Measurements from ENCODE around the gene NDUFS4. TPM values are rescaled to one million over a fixed set of nuclear protein-coding genes. Genes with fewer than 3 reads are reported as not detected.

NDUFS4 gene
- total and polyA plus RNA-seq, 2 of the 4 experiments (the other 2 are of a cell fraction) = 34.2 to 70.1 TPM

DNA sequence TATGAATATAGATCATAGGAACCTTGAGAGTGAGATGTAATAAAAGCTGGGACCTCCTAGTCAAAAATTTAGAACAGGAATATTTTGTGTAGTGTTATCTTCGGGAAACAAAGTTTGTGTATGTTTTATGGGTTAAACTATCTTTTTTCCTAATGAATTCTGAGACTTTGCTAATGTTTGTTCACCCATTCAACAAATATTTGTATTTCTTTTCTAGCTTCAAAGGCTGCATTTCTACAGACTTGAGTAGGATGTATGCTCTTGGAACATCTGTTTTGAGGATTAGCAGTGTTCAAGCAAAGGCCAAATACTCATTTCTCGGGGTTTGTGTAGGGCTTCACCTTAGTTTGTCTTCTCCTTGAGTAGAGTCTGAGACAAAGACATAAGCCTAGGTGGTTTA lies 16.2 kb downstream of the NDUFS4 start:
- no peak for DNase-seq
- peaks cover 3% of the 10 kb centered on the region for H3K4me1 ChIP-seq (ENCODE audit: control insufficient read depth, insufficient read depth, low read length)
- H3K9me1 ChIP-seq (ENCODE audit: insufficient read depth, low read length) = no peaks in the 10 kb centered on the region; the same call in 1 of the 2 replicates
- 50% methylated on average over 1 of the region's 2 CpGs; no CpG with 5 or more reads in 1 of the 2 experiments for WGBS, 2 experiments (ENCODE audit: extremely low coverage in 2 of 2, insufficient read length in 1 of 2)
- no TSS peak for BruUV-seq (replicated peaks)
- no peak overlapping the region for H2AK5ac ChIP-seq (ENCODE audit: low read depth, low read length)
- no peaks in the 10 kb centered on the region for H3K9me3 ChIP-seq (ENCODE audit: control insufficient read depth, insufficient read depth, low read length)
- dilution Hi-C loops (cut with HindIII; ENCODE audit: low sequenced_read_pairs, unreplicated experiment) = no loop called here
- H3K23ac ChIP-seq (ENCODE audit: low read depth, low read length) = no peak overlapping the region
- H4K8ac ChIP-seq (ENCODE audit: low read depth in 2 of 2, low read length in 2 of 2) = no peak overlapping the region
- no peak overlapping the region for H4K5ac ChIP-seq (ENCODE audit: low read depth, low read length)
- H4K91ac ChIP-seq (ENCODE audit: insufficient read depth, low read depth, low read length) = no peak overlapping the region
- H2AK9ac ChIP-seq (replicated peaks; ENCODE audit: low read depth, low read length, poor library complexity) = no peak overlapping the region
- no peak overlapping the region for H2AFZ ChIP-seq (replicated peaks; ENCODE audit: low read length, poor library complexity)
- H2BK15ac ChIP-seq (ENCODE audit: low read depth, low read length) = no peak overlapping the region
- no peaks in the 10 kb centered on the region; the same call in 1 of the 2 replicates for H3K36me3 ChIP-seq (ENCODE audit: control insufficient read depth, insufficient read depth, low read length)
- H3K4me2 ChIP-seq (ENCODE audit: low read depth, low read length) = no peak overlapping the region
- no peak overlapping the region for H3K9ac ChIP-seq (ENCODE audit: low read depth, low read length)
- H3K14ac ChIP-seq (replicated peaks; ENCODE audit: low read depth, low read length) = no peak overlapping the region
- no peak overlapping the region for H2BK120ac ChIP-seq (ENCODE audit: low read depth, low read length)
- H3K18ac ChIP-seq (ENCODE audit: low read depth, low read length) = no peak overlapping the region
- TF ChIP-seq BHLHE40 (IDR thresholded peaks at IDR 0.05; ENCODE audit: low read depth, low read length) = no peak
- TF ChIP-seq MAZ (IDR thresholded peaks at IDR 0.05; ENCODE audit: borderline replicate concordance, low read depth, low read length) = no peak
- TF ChIP-seq RCOR1 (IDR thresholded peaks at IDR 0.05; ENCODE audit: insufficient replicate concordance, low read length) = no peak
- TF ChIP-seq RAD21 (IDR thresholded peaks at IDR 0.05; ENCODE audit: low read length) = no peak
- TF ChIP-seq RFX5 (IDR thresholded peaks at IDR 0.05; ENCODE audit: low read depth, low read length) = no peak
- no peak for TF ChIP-seq MAFK (IDR thresholded peaks at IDR 0.05; ENCODE audit: low read depth, low read length)
- no peak for TF ChIP-seq CEBPB (IDR thresholded peaks at IDR 0.05; ENCODE audit: low read depth, low read length)
- no peak for TF ChIP-seq FOS (IDR thresholded peaks at IDR 0.05; ENCODE audit: low read depth, low read length)
- TF ChIP-seq ELK1 (IDR thresholded peaks at IDR 0.05; ENCODE audit: borderline replicate concordance, low read depth, low read length) = no peak
- TF ChIP-seq NFE2L2 (IDR thresholded peaks at IDR 0.05; ENCODE audit: low read depth, low read length) = no peak
- TF ChIP-seq, protein P1, sequence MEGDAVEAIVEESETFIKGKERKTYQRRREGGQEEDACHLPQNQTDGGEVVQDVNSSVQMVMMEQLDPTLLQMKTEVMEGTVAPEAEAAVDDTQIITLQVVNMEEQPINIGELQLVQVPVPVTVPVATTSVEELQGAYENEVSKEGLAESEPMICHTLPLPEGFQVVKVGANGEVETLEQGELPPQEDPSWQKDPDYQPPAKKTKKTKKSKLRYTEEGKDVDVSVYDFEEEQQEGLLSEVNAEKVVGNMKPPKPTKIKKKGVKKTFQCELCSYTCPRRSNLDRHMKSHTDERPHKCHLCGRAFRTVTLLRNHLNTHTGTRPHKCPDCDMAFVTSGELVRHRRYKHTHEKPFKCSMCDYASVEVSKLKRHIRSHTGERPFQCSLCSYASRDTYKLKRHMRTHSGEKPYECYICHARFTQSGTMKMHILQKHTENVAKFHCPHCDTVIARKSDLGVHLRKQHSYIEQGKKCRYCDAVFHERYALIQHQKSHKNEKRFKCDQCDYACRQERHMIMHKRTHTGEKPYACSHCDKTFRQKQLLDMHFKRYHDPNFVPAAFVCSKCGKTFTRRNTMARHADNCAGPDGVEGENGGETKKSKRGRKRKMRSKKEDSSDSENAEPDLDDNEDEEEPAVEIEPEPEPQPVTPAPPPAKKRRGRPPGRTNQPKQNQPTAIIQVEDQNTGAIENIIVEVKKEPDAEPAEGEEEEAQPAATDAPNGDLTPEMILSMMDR (conservative IDR thresholded peaks at IDR 0.05; ENCODE audit: low read depth, low read length) = no peak
- TF ChIP-seq POLR2A (IDR thresholded peaks at IDR 0.05; ENCODE audit: low read depth, low read length) = no peak
- TF ChIP-seq MXI1 (IDR thresholded peaks at IDR 0.05; ENCODE audit: borderline replicate concordance, low read depth, low read length) = no peak
- no peak for TF ChIP-seq CHD1 (IDR thresholded peaks at IDR 0.05; ENCODE audit: low read depth, low read length)
- TF ChIP-seq SMC3 (IDR thresholded peaks at IDR 0.05; ENCODE audit: low read depth, low read length) = no peak
- TF ChIP-seq, protein P2, sequence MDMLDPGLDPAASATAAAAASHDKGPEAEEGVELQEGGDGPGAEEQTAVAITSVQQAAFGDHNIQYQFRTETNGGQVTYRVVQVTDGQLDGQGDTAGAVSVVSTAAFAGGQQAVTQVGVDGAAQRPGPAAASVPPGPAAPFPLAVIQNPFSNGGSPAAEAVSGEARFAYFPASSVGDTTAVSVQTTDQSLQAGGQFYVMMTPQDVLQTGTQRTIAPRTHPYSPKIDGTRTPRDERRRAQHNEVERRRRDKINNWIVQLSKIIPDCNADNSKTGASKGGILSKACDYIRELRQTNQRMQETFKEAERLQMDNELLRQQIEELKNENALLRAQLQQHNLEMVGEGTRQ (IDR thresholded peaks at IDR 0.05; ENCODE audit: low read depth, low read length) = no peak
- H2BK5ac ChIP-seq (ENCODE audit: low read depth, low read length, poor library complexity, severe bottlenecking) = no peak overlapping the region
- in situ Hi-C loops (cut with MboI; ENCODE audit: low sequenced_read_pairs) = no loop called here
- H3K4ac ChIP-seq (ENCODE audit: low read depth, low read length) = no peak overlapping the region
- no peak overlapping the region for H3K4me3 ChIP-seq (ENCODE audit: insufficient read depth, low read depth, low read length)
- peaks cover 38 to 67% of the 10 kb centered on the region in 2 experiments for H3K79me1 ChIP-seq (ENCODE audit: low read depth in 1 of 2, low read length in 2 of 2)
- ChIA-PET CTCF (no interaction called here), POLR2A (ENCODE audit: unreplicated experiment) (no interaction called here)
- ATAC-seq (ENCODE audit: low read depth) = no peak
- H4K20me1 ChIP-seq (ENCODE audit: insufficient read depth, low read length) = peaks cover 54% of the 10 kb centered on the region
- intact Hi-C loops (cut with micrococcal nuclease) = no loop called here
- no peak overlapping the region for H3K56ac ChIP-seq (ENCODE audit: extremely low read depth, insufficient read depth, low read length)
- H2BK20ac ChIP-seq (ENCODE audit: low read depth, low read length) = no peak overlapping the region
- H3K27me3 ChIP-seq (ENCODE audit: control insufficient read depth, insufficient read depth, low read length) = no peaks in the 10 kb centered on the region
- no peak overlapping the region for H3K27ac ChIP-seq (ENCODE audit: insufficient read depth, low read length)
